ENCODE results near the gene RPP30. TPM values are rescaled to one million over a fixed set of nuclear protein-coding genes. Genes with fewer than 3 reads are reported as not detected.

RPP30 gene
- total and polyA plus RNA-seq, 2 experiments from 2014 or later: 89.7 to 142 TPM

DNA sequence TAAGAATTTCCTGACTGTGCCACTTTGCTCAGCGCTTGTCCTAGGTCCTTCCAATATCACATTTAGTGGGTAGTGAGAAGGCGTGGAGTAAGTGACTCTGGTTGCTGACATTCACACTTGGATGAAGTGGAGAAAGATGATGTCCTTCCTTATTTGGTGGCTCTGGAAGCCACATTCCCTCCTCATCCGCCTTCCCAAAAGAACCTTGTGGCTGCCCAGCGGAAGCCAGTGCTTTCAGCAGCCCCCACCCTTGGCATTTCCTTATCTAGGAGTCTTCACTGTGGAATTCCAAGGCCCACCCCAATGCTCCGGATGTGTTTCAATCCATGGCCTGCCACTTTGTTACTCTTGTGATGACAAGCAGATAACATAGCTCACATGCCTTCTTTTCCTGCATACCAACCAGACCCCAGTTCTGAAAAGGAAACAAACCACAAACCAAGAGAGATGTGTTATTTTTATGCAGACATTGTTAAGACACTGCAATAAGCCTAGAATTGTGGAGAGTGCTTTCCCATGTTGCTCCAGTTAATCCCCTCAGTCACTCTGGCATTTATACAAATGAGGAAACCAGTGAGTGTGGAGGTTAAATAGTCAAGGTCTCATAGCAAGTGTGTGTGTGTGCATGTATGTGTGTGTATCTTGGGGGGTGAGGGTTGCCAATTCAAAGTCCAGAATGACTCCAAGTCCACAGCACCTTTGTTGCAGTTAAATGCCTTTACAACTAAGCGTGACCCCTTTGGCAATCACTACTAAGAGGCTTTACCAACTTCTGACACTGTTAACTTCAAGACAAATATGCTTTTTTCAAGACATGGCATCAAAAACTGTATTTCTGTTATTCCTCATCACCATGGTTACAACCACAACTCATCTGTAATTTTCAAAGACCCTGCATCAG, 59.4 kb downstream of the RPP30 start:
- H3K27ac Mint-ChIP-seq: no peak overlapping the region
- DNase-seq (ENCODE audit: low spot score) (peak; percentile 92), ATAC-seq (peak; percentile 54)
- H3K4me2 ChIP-seq: peak overlapping the region; percentile 66
- peaks cover 4% of the 10 kb centered on the region for H4K20me1 ChIP-seq (replicated peaks; ENCODE audit: insufficient read depth)
- H3K4me3 Mint-ChIP-seq: peak overlapping the region; percentile 45; the same call in 1 of the 3 replicates
- no peaks in the 10 kb centered on the region for H3K79me2 ChIP-seq (replicated peaks; ENCODE audit: insufficient read depth)
- H3K4me1 ChIP-seq (ENCODE audit: insufficient read depth): peaks cover 26% of the 10 kb centered on the region
- no peaks in the 10 kb centered on the region for H3K9me3 Mint-ChIP-seq
- H2AFZ ChIP-seq: no peak overlapping the region
- H3K36me3 Mint-ChIP-seq (ENCODE audit: low read depth): no peaks in the 10 kb centered on the region
- peaks cover 6% of the 10 kb centered on the region for H3F3A ChIP-seq (replicated peaks; ENCODE audit: low read depth)
- no peak overlapping the region for H3K27ac ChIP-seq (ENCODE audit: low read depth)
- H3K27me3 Mint-ChIP-seq (ENCODE audit: insufficient read depth, low read depth, poor library complexity): peaks cover 100% of the 10 kb centered on the region
- TF ChIP-seq EZH2phosphoT487 (IDR thresholded peaks at IDR 0.05; ENCODE audit: unreplicated experiment) (no peak), ZNF114 (CRISPR knock-in tag; IDR thresholded peaks at IDR 0.05) (no peak), EZH2 (IDR thresholded peaks at IDR 0.05; ENCODE audit: low read depth, unreplicated experiment) (no peak), CREB1 (CRISPR knock-in tag; IDR thresholded peaks at IDR 0.05; ENCODE audit: low read depth) (no peak), CTCF (conservative IDR thresholded peaks at IDR 0.05; ENCODE audit: low read depth in 2 of 2) (no peak), JUNB (IDR thresholded peaks at IDR 0.05; ENCODE audit: unreplicated experiment) (no peak), NANOG (IDR thresholded peaks at IDR 0.05; ENCODE audit: borderline replicate concordance) (no peak), ZNF331 (CRISPR knock-in tag; IDR thresholded peaks at IDR 0.05; ENCODE audit: low read depth) (no peak), STAT1 (IDR thresholded peaks at IDR 0.05; ENCODE audit: unreplicated experiment) (no peak)
- TF ChIP-seq, protein P1, sequence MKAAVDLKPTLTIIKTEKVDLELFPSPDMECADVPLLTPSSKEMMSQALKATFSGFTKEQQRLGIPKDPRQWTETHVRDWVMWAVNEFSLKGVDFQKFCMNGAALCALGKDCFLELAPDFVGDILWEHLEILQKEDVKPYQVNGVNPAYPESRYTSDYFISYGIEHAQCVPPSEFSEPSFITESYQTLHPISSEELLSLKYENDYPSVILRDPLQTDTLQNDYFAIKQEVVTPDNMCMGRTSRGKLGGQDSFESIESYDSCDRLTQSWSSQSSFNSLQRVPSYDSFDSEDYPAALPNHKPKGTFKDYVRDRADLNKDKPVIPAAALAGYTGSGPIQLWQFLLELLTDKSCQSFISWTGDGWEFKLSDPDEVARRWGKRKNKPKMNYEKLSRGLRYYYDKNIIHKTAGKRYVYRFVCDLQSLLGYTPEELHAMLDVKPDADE (IDR thresholded peaks at IDR 0.05): no peak
- TF ChIP-seq, protein P2, sequence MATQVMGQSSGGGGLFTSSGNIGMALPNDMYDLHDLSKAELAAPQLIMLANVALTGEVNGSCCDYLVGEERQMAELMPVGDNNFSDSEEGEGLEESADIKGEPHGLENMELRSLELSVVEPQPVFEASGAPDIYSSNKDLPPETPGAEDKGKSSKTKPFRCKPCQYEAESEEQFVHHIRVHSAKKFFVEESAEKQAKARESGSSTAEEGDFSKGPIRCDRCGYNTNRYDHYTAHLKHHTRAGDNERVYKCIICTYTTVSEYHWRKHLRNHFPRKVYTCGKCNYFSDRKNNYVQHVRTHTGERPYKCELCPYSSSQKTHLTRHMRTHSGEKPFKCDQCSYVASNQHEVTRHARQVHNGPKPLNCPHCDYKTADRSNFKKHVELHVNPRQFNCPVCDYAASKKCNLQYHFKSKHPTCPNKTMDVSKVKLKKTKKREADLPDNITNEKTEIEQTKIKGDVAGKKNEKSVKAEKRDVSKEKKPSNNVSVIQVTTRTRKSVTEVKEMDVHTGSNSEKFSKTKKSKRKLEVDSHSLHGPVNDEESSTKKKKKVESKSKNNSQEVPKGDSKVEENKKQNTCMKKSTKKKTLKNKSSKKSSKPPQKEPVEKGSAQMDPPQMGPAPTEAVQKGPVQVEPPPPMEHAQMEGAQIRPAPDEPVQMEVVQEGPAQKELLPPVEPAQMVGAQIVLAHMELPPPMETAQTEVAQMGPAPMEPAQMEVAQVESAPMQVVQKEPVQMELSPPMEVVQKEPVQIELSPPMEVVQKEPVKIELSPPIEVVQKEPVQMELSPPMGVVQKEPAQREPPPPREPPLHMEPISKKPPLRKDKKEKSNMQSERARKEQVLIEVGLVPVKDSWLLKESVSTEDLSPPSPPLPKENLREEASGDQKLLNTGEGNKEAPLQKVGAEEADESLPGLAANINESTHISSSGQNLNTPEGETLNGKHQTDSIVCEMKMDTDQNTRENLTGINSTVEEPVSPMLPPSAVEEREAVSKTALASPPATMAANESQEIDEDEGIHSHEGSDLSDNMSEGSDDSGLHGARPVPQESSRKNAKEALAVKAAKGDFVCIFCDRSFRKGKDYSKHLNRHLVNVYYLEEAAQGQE (IDR thresholded peaks at IDR 0.05; ENCODE audit: unreplicated experiment): no peak
- H3K4me3 ChIP-seq: peak overlapping the region; percentile 31
- H3K27me3 ChIP-seq (ENCODE audit: insufficient read depth): peaks cover 100% of the 10 kb centered on the region
- no peaks in the 10 kb centered on the region for H3K9me2 ChIP-seq (ENCODE audit: insufficient read depth)
- H3K4me1 Mint-ChIP-seq: peaks cover 28% of the 10 kb centered on the region
- H3K36me3 ChIP-seq (ENCODE audit: insufficient read depth): no peaks in the 10 kb centered on the region

Data from GM23338 (cell line).